ENCODE results near the gene SNX19. TPM values are rescaled to one million over a fixed set of nuclear protein-coding genes. Genes with fewer than 3 reads are reported as not detected.

The SNX19 gene
- total RNA-seq, 3 donors from 2014 or later, result 91.0 to 119 (median 100) TPM

DNA sequence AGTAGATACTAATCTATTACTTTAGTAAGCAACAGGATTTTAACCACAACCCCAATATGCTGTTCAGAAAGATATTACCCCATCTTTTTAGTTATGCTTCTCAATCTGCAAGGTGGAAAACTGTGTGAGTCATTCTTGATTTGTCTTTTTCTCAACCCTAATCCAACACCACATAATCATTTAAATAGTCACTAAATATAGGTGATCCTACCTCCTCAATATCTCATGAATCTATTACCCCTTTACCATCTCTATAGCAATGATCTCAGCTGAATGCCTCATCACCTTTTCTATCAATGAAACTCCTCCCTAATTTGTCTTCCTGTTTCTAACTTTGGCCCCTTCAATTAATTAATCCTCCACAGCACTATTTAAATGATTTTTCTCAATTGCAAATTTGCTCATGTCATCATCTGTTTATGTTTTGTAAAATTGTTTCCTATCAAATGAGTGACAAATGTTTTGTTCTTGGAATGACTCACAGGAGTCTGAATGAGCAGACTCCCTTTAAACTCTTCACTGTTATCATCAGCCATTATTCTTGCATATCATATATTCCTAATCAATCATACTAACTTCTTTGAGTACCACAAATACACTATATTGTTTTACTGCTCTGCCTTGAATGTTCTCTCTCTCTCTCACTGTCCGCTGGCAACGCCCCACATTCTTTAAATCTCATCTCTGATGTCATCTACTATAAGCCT, 26.1 kb downstream of the SNX19 start:
- intact Hi-C loops (cut with DNase I; ENCODE audit: low total_unique reads), result no loop called here

DNA sequence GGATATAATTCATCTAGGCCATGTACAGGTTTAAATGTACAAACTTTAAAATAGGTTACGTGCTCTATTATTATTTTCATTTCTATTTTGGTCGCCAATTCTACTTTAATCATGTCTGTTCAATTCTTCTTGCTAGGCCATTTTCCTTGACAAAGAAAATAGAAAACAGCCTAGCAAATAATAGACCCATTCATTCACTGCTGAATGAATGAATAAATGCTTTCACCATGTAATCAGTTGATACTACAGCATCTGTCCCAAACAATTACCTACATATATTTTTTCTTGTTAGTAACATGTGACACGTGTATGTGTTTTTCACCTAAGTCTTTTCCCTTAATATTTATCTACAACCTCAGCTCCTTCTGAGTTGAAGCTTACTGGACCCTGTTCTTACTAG, 27.5 kb downstream of the SNX19 start:
- no peak for TF ChIP-seq POLR2A (IDR thresholded peaks at IDR 0.05)
- no peak for TF ChIP-seq POLR2AphosphoS5 (IDR thresholded peaks at IDR 0.05)
- TF ChIP-seq, protein P1, sequence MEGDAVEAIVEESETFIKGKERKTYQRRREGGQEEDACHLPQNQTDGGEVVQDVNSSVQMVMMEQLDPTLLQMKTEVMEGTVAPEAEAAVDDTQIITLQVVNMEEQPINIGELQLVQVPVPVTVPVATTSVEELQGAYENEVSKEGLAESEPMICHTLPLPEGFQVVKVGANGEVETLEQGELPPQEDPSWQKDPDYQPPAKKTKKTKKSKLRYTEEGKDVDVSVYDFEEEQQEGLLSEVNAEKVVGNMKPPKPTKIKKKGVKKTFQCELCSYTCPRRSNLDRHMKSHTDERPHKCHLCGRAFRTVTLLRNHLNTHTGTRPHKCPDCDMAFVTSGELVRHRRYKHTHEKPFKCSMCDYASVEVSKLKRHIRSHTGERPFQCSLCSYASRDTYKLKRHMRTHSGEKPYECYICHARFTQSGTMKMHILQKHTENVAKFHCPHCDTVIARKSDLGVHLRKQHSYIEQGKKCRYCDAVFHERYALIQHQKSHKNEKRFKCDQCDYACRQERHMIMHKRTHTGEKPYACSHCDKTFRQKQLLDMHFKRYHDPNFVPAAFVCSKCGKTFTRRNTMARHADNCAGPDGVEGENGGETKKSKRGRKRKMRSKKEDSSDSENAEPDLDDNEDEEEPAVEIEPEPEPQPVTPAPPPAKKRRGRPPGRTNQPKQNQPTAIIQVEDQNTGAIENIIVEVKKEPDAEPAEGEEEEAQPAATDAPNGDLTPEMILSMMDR (IDR thresholded peaks at IDR 0.05), result no peak
- intact Hi-C loops (cut with DNase I; ENCODE audit: low total_unique reads), result no loop called here
- Histone ChIP-seq H3K36me3 (no peaks in the 10 kb centered on the region), H3K4me1 (no peaks in the 10 kb centered on the region), H3K27ac (no peak overlapping the region), H3K4me3 (no peak overlapping the region), H3K9me3 (no peaks in the 10 kb centered on the region), H3K27me3 (no peaks in the 10 kb centered on the region)
- no peak for DNase-seq (ENCODE audit: low spot score in 2 of 2)

More for the DNA sequence above, 26.1 kb downstream of the SNX19 start:
- H3K27ac ChIP-seq, result no peak overlapping the region
- no peak for DNase-seq (ENCODE audit: low spot score in 2 of 2)
- H3K9me3 ChIP-seq, result no peaks in the 10 kb centered on the region
- H3K4me3 ChIP-seq, result no peak overlapping the region
- no peaks in the 10 kb centered on the region for H3K36me3 ChIP-seq
- TF ChIP-seq POLR2AphosphoS5 (IDR thresholded peaks at IDR 0.05) (no peak), POLR2A (IDR thresholded peaks at IDR 0.05) (no peak)
- TF ChIP-seq, protein P1 (IDR thresholded peaks at IDR 0.05), result no peak
- H3K27me3 ChIP-seq, result no peaks in the 10 kb centered on the region
- H3K4me1 ChIP-seq, result no peaks in the 10 kb centered on the region

DNA sequence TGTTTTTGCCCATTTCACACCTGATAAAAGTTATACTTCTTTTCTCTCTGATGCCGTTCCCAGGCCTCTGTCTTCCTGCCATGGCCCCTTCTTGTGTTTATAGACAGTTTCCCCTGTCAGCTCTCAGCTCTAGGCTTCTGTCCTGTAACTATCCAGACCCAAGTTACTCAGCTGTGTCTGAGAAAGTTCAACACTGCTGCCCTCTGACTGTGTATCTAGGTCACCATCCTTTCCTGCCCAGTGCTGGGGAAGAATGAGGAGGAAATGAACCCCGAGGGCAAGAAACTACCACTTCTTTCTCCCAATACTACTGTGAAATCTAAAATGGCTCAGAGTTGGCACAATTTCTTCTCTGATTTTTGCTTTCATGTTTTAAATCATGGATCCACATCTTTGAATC, 29.6 kb downstream of the SNX19 start:
- H3K36me3 ChIP-seq, result no peaks in the 10 kb centered on the region
- intact Hi-C loops (cut with DNase I; ENCODE audit: low total_unique reads), result no loop called here
- no peaks in the 10 kb centered on the region for H3K9me3 ChIP-seq
- no peak overlapping the region for H3K27ac ChIP-seq
- H3K27me3 ChIP-seq, result no peaks in the 10 kb centered on the region
- DNase-seq (ENCODE audit: low spot score in 2 of 2), result no peak
- H3K4me1 ChIP-seq, result no peaks in the 10 kb centered on the region
- H3K4me3 ChIP-seq, result no peak overlapping the region
- no peak for TF ChIP-seq POLR2A (IDR thresholded peaks at IDR 0.05)
- TF ChIP-seq, protein P1 (IDR thresholded peaks at IDR 0.05), result no peak
- TF ChIP-seq POLR2AphosphoS5 (IDR thresholded peaks at IDR 0.05), result no peak

DNA sequence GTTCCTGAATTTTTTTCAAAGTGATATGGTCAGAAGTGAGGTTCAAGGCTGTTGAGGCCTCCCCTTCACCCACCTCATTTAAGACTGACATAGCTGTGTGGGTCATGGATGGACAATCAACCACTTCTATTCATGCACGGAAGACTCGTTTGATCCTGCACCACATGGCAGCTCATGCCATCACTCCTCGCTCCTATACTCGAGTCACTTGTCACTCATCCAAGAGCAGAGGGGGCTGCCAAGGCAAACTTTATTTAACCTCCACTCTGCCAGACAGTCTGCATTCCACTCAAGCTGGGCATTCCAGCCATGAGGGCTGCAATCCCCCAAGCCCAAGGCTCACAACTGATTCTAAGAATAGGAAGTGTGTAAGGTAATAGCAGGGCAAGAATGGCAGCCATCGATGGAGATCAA, 34.1 kb downstream of the SNX19 start:
- intact Hi-C loops (cut with DNase I; ENCODE audit: low total_unique reads), result no loop called here
- TF ChIP-seq POLR2AphosphoS5 (IDR thresholded peaks at IDR 0.05) (no peak), POLR2A (IDR thresholded peaks at IDR 0.05) (no peak)
- TF ChIP-seq, protein P1 (IDR thresholded peaks at IDR 0.05), result no peak
- Histone ChIP-seq H3K4me1 (no peaks in the 10 kb centered on the region), H3K4me3 (no peak overlapping the region), H3K27ac (no peak overlapping the region), H3K36me3 (no peaks in the 10 kb centered on the region), H3K9me3 (no peaks in the 10 kb centered on the region), H3K27me3 (no peaks in the 10 kb centered on the region)
- DNase-seq (ENCODE audit: low spot score in 2 of 2), result no peak

DNA sequence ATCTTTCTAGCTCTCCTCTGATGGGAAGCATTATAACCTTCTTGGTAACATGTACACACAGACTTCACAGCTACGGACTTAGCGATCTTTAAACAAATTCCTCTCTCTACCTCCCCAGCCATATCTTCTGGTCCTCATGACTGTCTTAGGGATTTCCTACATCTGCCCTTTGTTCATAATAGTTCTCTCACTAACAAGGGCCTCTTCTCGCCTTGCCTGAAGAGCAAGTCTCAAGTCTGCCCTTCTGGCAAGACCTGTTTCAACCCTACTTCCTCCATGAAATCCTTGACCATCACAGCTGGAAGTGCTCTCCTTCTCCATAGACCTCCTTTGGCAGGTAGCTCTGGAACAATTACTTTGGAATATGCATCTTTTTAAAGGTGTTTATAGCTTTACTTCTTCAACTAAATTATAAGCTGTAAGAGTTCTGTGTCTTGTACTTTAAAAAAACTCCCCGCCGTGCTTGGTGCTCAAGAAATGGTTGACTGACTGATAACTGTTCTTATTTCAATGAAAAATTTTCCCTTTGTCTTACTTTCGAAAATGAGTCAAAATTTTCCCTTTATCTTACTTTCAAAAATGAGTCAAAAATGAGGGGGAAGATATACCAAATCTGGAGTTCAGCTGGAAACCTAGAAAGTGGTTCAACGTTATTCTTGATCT, 34.7 kb downstream of the SNX19 start:
- Histone ChIP-seq H3K4me3 (no peak overlapping the region), H3K9me3 (no peaks in the 10 kb centered on the region), H3K27me3 (no peaks in the 10 kb centered on the region), H3K4me1 (no peaks in the 10 kb centered on the region), H3K36me3 (no peaks in the 10 kb centered on the region), H3K27ac (no peak overlapping the region)
- intact Hi-C loops (cut with DNase I; ENCODE audit: low total_unique reads), result no loop called here
- no peak for DNase-seq (ENCODE audit: low spot score in 2 of 2)
- TF ChIP-seq POLR2AphosphoS5 (IDR thresholded peaks at IDR 0.05), result no peak
- no peak for TF ChIP-seq POLR2A (IDR thresholded peaks at IDR 0.05)
- TF ChIP-seq, protein P1 (IDR thresholded peaks at IDR 0.05), result no peak
